Panc1 (cell line): ENCODE data around the gene SRMS. TPM values are rescaled to one million over a fixed set of nuclear protein-coding genes. Genes with fewer than 3 reads are reported as not detected.

Experiments
- ATAC-seq: fragments of 200-7000 bp; cut with Tn5 transposase; 2 replicates; pipeline ENCODE4 v1.9.1; 2020; ENCODE audit warnings: mild to moderate bottlenecking, moderate library complexity
- BruUV-seq: library from RNA; stranded (reverse); fragments of 400-500 nt; replicated peaks from 2 replicates; lab custom pipeline; 2021; lab: Mats Ljungman, UMichigan
- CTCF ChIA-PET: fragments of 300-600 bp; sonication (Branson Sonifier 250); formaldehyde crosslinking; loops from one replicate; lab custom pipeline; 2022; ENCODE audit warnings: antibody characterized with exemption; lab: Charles Lee
- POLR2A ChIA-PET: fragments of 300-600 bp; sonication (Branson Sonifier 250); formaldehyde crosslinking; loops from one replicate; lab custom pipeline; 2022; ENCODE audit warnings: antibody characterized with exemption; lab: Charles Lee
- DNase-seq: peaks from one replicate; pipeline ENCODE4 v3.0.0-alpha.2; 2010; ENCODE audit warnings: low read depth, low spot score
- H3K27ac ChIP-seq: 2 replicates; pipeline ENCODE4 v1.5.1; 2011; ENCODE audit warnings: mild to moderate bottlenecking, low read length, inconsistent platforms
- H3K27me3 ChIP-seq: fragments of 200-500 bp; sonication (Bioruptor generic); 2 replicates; pipeline ENCODE4 v1.6.0; 2014; ENCODE audit warnings: low read length, inconsistent platforms; ENCODE audit not compliant: control insufficient read depth, insufficient read depth
- H3K36me3 ChIP-seq: fragments of 200-500 bp; sonication (Bioruptor generic); 2 replicates; pipeline ENCODE4 v1.5.1; 2014; ENCODE audit warnings: inconsistent platforms, mild to moderate bottlenecking, low read length, moderate library complexity; ENCODE audit not compliant: control insufficient read depth, insufficient read depth
- H3K4me1 ChIP-seq: 2 replicates; pipeline ENCODE4 v1.5.1; 2011; ENCODE audit warnings: inconsistent platforms, mild to moderate bottlenecking, low read length, moderate library complexity; ENCODE audit not compliant: control insufficient read depth, insufficient read depth
- H3K4me3 ChIP-seq, 2 experiments: 2 replicates each; pipeline ENCODE4 v1.5.1; 2011 to 2012; ENCODE audit warnings: low read depth in 2 of 2, low read length in 2 of 2, mild to moderate bottlenecking in 2 of 2, inconsistent platforms in 1 of 2, moderate library complexity in 1 of 2
- H3K9me3 ChIP-seq: fragments of 200-500 bp; sonication (Bioruptor generic); 2 replicates; pipeline ENCODE4 v1.5.1; 2014; ENCODE audit warnings: low read depth, mild to moderate bottlenecking, inconsistent platforms, low read length, moderate library complexity; ENCODE audit not compliant: control insufficient read depth, insufficient read depth
- POLR2AphosphoS5 ChIP-seq: IDR thresholded peaks from 2 replicates; pipeline ENCODE4 v1.6.1; 2012; ENCODE audit warnings: mild to moderate bottlenecking, low read depth, low read length, moderate library complexity
- SIN3A ChIP-seq: IDR thresholded peaks from 2 replicates; pipeline ENCODE4 v1.6.1; 2012; ENCODE audit warnings: low read depth, mild to moderate bottlenecking, low read length, moderate library complexity, borderline replicate concordance; ENCODE audit not compliant: insufficient read depth
- TCF7L2 ChIP-seq: IDR thresholded peaks from 2 replicates; pipeline ENCODE4 v1.6.1; 2011; ENCODE audit warnings: mild to moderate bottlenecking, low read depth, low read length, inconsistent platforms
- in situ Hi-C: cut with HindIII; loops from 2 replicates; pipeline ENCODE4 v1.10.0; 2016; ENCODE audit warnings: low sequenced_read_pairs, low pct_unique_long_range_greater_than_20kb
- intact Hi-C: fragments of 100-400 bp; cut with micrococcal nuclease; formaldehyde crosslinking; loops from one replicate; pipeline ENCODE4 v1.10.0; 2022; ENCODE audit not compliant: unreplicated experiment
- total RNA-seq: library from RNA; stranded (reverse); gene quantifications from one replicate; pipeline ENCODE4 v1.2.1, GENCODE V29; 2021; ENCODE audit not compliant: unreplicated experiment
- TF ChIP-seq, protein P1 (sequence below): fragments of 450-650 bp; IDR thresholded peaks from 2 replicates; pipeline ENCODE4 v1.5.1; 2017; ENCODE audit warnings: mild to moderate bottlenecking
- TF ChIP-seq, protein P2 (sequence below), 2 experiments: IDR thresholded peaks; 2 replicates each; pipeline ENCODE4 v1.6.1; 2011 to 2012; ENCODE audit warnings: low read depth in 2 of 2, control low read depth in 1 of 2, low read length in 1 of 2, mild to moderate bottlenecking in 1 of 2, moderate library complexity in 1 of 2; ENCODE audit not compliant: insufficient read depth in 1 of 2

SRMS gene
- total RNA-seq, 1 experiment from 2014 or later, result not detected

DNA sequence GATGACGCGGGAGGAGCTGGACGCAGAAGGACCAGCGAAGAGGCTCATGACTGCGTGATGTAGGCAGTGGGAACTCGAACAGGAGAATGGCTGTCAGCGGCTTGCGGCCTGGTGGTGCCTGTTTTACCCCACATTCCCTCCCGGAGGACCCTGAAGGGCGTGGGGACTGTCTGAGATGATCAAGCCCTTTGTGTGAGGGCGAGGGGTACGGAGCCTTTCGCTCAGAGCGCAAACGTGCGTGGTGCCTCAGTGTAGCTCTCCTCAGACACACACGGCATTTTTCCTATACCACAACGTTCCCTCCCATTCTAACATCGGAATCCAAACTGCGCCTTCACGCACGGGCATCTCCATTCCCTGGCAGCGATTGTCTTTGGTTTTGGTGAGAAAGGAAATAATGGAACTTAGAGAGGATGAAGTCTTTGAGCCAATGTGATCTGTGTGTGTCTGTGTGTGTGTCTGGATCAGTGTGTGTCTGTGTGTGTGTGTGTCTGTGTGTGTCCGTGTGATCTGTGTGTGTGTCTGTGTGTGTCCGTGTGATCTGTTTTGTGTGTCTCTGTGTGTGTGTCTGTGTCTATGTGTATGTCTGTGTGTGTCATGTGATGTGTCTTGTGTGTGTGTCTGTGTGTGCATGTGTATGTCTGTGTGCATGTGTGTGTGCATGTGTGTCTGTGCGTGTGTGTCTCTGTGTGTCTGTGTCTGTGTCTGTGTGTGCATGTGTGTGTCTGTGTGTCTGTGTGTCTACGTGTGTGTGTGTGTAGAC, 15.7 kb downstream of the SRMS start:
- TF ChIP-seq TCF7L2, result no peak
- TF ChIP-seq, protein P1, sequence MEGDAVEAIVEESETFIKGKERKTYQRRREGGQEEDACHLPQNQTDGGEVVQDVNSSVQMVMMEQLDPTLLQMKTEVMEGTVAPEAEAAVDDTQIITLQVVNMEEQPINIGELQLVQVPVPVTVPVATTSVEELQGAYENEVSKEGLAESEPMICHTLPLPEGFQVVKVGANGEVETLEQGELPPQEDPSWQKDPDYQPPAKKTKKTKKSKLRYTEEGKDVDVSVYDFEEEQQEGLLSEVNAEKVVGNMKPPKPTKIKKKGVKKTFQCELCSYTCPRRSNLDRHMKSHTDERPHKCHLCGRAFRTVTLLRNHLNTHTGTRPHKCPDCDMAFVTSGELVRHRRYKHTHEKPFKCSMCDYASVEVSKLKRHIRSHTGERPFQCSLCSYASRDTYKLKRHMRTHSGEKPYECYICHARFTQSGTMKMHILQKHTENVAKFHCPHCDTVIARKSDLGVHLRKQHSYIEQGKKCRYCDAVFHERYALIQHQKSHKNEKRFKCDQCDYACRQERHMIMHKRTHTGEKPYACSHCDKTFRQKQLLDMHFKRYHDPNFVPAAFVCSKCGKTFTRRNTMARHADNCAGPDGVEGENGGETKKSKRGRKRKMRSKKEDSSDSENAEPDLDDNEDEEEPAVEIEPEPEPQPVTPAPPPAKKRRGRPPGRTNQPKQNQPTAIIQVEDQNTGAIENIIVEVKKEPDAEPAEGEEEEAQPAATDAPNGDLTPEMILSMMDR, result no peak
- TF ChIP-seq, protein P2, sequence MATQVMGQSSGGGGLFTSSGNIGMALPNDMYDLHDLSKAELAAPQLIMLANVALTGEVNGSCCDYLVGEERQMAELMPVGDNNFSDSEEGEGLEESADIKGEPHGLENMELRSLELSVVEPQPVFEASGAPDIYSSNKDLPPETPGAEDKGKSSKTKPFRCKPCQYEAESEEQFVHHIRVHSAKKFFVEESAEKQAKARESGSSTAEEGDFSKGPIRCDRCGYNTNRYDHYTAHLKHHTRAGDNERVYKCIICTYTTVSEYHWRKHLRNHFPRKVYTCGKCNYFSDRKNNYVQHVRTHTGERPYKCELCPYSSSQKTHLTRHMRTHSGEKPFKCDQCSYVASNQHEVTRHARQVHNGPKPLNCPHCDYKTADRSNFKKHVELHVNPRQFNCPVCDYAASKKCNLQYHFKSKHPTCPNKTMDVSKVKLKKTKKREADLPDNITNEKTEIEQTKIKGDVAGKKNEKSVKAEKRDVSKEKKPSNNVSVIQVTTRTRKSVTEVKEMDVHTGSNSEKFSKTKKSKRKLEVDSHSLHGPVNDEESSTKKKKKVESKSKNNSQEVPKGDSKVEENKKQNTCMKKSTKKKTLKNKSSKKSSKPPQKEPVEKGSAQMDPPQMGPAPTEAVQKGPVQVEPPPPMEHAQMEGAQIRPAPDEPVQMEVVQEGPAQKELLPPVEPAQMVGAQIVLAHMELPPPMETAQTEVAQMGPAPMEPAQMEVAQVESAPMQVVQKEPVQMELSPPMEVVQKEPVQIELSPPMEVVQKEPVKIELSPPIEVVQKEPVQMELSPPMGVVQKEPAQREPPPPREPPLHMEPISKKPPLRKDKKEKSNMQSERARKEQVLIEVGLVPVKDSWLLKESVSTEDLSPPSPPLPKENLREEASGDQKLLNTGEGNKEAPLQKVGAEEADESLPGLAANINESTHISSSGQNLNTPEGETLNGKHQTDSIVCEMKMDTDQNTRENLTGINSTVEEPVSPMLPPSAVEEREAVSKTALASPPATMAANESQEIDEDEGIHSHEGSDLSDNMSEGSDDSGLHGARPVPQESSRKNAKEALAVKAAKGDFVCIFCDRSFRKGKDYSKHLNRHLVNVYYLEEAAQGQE (IDR thresholded peaks at IDR 0.05; ENCODE audit: insufficient read depth in 1 of 2, low read depth in 2 of 2, low read length in 1 of 2), result no peak
- no peak for TF ChIP-seq SIN3A
- no peak; the same call in 1 of the 2 replicates for TF ChIP-seq POLR2AphosphoS5
- H3K27me3 ChIP-seq, result no peaks in the 10 kb centered on the region
- CTCF ChIA-PET, result no interaction called here
- peaks cover 11% of the 10 kb centered on the region for H3K4me1 ChIP-seq
- in situ Hi-C loops (loop anchor here (10.0 kb wide), 1 partner anchor 63 kb away; no protein-coding TSS in a partner anchor), intact Hi-C loops (no loop called here)
- POLR2A ChIA-PET, result interaction anchor here (0.8 to 1.1 kb wide), 2 partner anchors 11 to 229 kb away, joined by 4 to 10 read pairs; no protein-coding TSS in a partner anchor
- no peaks in the 10 kb centered on the region for H3K36me3 ChIP-seq
- no peaks in the 10 kb centered on the region for H3K9me3 ChIP-seq
- no peak overlapping the region for H3K27ac ChIP-seq
- no TSS peak for BruUV-seq
- ATAC-seq, result no peak
- DNase-seq, result no peak
- no peak overlapping the region for H3K4me3 ChIP-seq

- DNase-seq, result no peak
- Histone ChIP-seq H3K27ac (no peak overlapping the region), H3K4me1 (peaks cover 3% of the 10 kb centered on the region; the same call in 1 of the 2 replicates), H3K27me3 (no peaks in the 10 kb centered on the region), H3K9me3 (no peaks in the 10 kb centered on the region), H3K36me3 (no peaks in the 10 kb centered on the region), H3K4me3 (no peak overlapping the region)
- ChIA-PET POLR2A (interaction anchor here (0.7 kb wide), 1 partner anchor 298 kb away, joined by 4 read pairs; no protein-coding TSS in a partner anchor), CTCF (no interaction called here)
- in situ Hi-C loops, result loop anchor here (10.0 kb wide), 1 partner anchor 64 kb away; no protein-coding TSS in a partner anchor
- TF ChIP-seq, protein P1, result no peak
- TF ChIP-seq TCF7L2, result no peak
- TF ChIP-seq SIN3A, result no peak
- TF ChIP-seq, protein P2 (IDR thresholded peaks at IDR 0.05; ENCODE audit: insufficient read depth in 1 of 2, low read depth in 2 of 2, low read length in 1 of 2), result no peak
- no peak for TF ChIP-seq POLR2AphosphoS5
- intact Hi-C loops, result no loop called here
- no TSS peak for BruUV-seq
- ATAC-seq, result no peak
These were observed 16.8 kb downstream of the SRMS start for GRCh38 chr20:63530788-63531160.
